ENCODE data around the gene NDUFV2. TPM values are rescaled to one million over a fixed set of nuclear protein-coding genes. Genes with fewer than 3 reads are reported as not detected.
"Not testable (repeated sequence)": the region's sequence is repeated elsewhere in the genome, so short reads cannot be mapped to it uniquely, and the experiment has no call there.

NDUFV2 gene
- total RNA-seq, 4 donors from 2014 or later, result 96.5 to 150 (median 110) TPM

DNA sequence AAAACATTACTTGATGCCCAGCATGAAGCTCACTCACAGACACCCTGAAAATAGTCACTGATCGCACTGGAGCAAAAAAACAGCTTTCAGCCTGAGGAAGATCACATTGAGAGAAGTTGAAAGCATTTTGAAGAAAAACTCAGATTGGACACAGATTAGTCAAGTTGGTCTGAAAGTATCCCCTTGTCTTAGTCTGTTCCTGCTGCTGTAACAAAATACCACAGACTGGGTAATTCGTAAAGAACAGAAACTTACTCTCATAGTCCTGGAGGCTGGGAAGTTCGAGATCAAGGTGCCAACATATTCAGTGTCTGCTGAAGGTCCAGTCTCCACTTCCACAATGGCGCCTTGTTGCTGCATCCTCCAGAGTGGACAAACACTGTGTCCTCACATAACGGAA lies 14.2 kb upstream of the NDUFV2 start:
- no peak for DNase-seq
- Histone ChIP-seq H3K27me3 (no peaks in the 10 kb centered on the region), H3K36me3 (no peaks in the 10 kb centered on the region), H3K9me3 (no peaks in the 10 kb centered on the region), H3K4me3 (no peak overlapping the region), H3K27ac (no peak overlapping the region), H3K4me1 (peaks cover 0 to 9% (median 3%) of the 10 kb centered on the region in 3 donors)
- TF ChIP-seq, protein P1, sequence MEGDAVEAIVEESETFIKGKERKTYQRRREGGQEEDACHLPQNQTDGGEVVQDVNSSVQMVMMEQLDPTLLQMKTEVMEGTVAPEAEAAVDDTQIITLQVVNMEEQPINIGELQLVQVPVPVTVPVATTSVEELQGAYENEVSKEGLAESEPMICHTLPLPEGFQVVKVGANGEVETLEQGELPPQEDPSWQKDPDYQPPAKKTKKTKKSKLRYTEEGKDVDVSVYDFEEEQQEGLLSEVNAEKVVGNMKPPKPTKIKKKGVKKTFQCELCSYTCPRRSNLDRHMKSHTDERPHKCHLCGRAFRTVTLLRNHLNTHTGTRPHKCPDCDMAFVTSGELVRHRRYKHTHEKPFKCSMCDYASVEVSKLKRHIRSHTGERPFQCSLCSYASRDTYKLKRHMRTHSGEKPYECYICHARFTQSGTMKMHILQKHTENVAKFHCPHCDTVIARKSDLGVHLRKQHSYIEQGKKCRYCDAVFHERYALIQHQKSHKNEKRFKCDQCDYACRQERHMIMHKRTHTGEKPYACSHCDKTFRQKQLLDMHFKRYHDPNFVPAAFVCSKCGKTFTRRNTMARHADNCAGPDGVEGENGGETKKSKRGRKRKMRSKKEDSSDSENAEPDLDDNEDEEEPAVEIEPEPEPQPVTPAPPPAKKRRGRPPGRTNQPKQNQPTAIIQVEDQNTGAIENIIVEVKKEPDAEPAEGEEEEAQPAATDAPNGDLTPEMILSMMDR (IDR thresholded peaks at IDR 0.05), result no peak
- no peak for TF ChIP-seq POLR2A (IDR thresholded peaks at IDR 0.05)
- intact Hi-C loops (cut with DNase I), result no loop called here
- WGBS, 2 donors, result 95 to 100% methylated on average over 5 of the region's 5 CpGs

GRCh38 chr18:9088727-9089126 lies 13.8 kb upstream of the NDUFV2 start:
- H3K4me1 ChIP-seq; H3K27me3 ChIP-seq; H3K27ac ChIP-seq; H3K36me3 ChIP-seq; DNase-seq; H3K4me3 ChIP-seq; H3K9me3 ChIP-seq; intact Hi-C loops (cut with DNase I): not testable (repeated sequence)
- WGBS, 2 donors, result 85 to 93% methylated on average over 2 of the region's 2 CpGs

DNA sequence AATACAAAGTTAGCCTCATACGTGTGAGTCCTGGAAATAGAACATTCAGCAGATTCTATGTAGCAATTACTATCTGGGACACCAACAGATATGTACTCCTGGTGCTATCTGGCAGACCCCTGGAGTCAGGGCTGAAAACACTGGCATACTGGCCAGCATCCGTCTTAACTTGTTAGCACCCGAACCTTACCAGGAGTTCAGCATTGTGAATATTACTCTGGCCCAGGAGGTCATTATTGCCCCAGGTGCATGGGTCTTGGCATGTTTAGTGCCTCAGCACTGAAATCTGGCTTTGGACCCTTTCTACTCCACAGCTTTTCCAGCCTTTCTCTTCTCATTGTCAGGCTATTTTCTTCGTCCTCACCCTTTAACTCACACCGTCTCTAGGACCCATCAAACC lies 11.9 kb upstream of the NDUFV2 start:
- intact Hi-C loops (cut with DNase I), result no loop called here
- Histone ChIP-seq H3K9me3 (no peaks in the 10 kb centered on the region), H3K4me1 (peaks cover 0 to 17% (median 4%) of the 10 kb centered on the region in 3 donors), H3K36me3 (no peaks in the 10 kb centered on the region), H3K27me3 (no peaks in the 10 kb centered on the region), H3K27ac (no peak overlapping the region), H3K4me3 (no peak overlapping the region)
- 86 to 88% methylated on average over 5 of the region's 5 CpGs for WGBS, 2 donors
- no peak for DNase-seq
- TF ChIP-seq POLR2A (IDR thresholded peaks at IDR 0.05), result no peak
- TF ChIP-seq, protein P1 (IDR thresholded peaks at IDR 0.05), result no peak

- no peak for TF ChIP-seq POLR2A (IDR thresholded peaks at IDR 0.05)
- TF ChIP-seq, protein P1 (IDR thresholded peaks at IDR 0.05), result no peak
- H3K4me1 ChIP-seq, result peaks cover 0 to 22% (median 9%) of the 10 kb centered on the region in 3 donors
- H3K27me3 ChIP-seq, result no peaks in the 10 kb centered on the region
- no peak overlapping the region for H3K4me3 ChIP-seq
- DNase-seq, result no peak
- no peaks in the 10 kb centered on the region for H3K36me3 ChIP-seq
- H3K27ac ChIP-seq, result no peak overlapping the region
- intact Hi-C loops (cut with DNase I), result no loop called here
- no peaks in the 10 kb centered on the region for H3K9me3 ChIP-seq
- WGBS, 2 donors, result 71 to 76% methylated on average over 4 of the region's 4 CpGs
Observed at GRCh38 chr18:9091066-9091476, 11.4 kb upstream of the NDUFV2 start.

- WGBS, 2 donors, result 86 to 87% methylated on average over 2 of the region's 2 CpGs
- TF ChIP-seq POLR2A (IDR thresholded peaks at IDR 0.05), result no peak
- TF ChIP-seq, protein P1 (IDR thresholded peaks at IDR 0.05), result no peak
- Histone ChIP-seq H3K9me3 (no peaks in the 10 kb centered on the region), H3K4me1 (peaks cover 0 to 37% (median 9%) of the 10 kb centered on the region in 3 donors), H3K27ac (no peak overlapping the region), H3K4me3 (no peak overlapping the region), H3K27me3 (no peaks in the 10 kb centered on the region), H3K36me3 (no peaks in the 10 kb centered on the region)
- intact Hi-C loops (cut with DNase I), result no loop called here
- DNase-seq, result no peak
Observed at GRCh38 chr18:9092665-9093064, 9.8 kb upstream of the NDUFV2 start.

- H3K9me3 ChIP-seq; DNase-seq; H3K36me3 ChIP-seq; H3K27me3 ChIP-seq; intact Hi-C loops (cut with DNase I); H3K27ac ChIP-seq; H3K4me3 ChIP-seq: not testable (repeated sequence)
- H3K4me1 ChIP-seq, result peaks cover 0 to 42% (median 9%) of the 10 kb centered on the region in 3 donors
- WGBS, 2 donors, result 89 to 100% methylated on average over 2 to 3 of the region's 3 CpGs
Observed at GRCh38 chr18:9093109-9093508, 9.4 kb upstream of the NDUFV2 start.

Data from esophagus squamous epithelium (tissue), 5 donors.